ENCODE measurements around the gene CIROP. TPM values are rescaled to one million over a fixed set of nuclear protein-coding genes. Genes with fewer than 3 reads are reported as not detected.

Gene CIROP
- total RNA-seq, 1 donor = not detected

DNA sequence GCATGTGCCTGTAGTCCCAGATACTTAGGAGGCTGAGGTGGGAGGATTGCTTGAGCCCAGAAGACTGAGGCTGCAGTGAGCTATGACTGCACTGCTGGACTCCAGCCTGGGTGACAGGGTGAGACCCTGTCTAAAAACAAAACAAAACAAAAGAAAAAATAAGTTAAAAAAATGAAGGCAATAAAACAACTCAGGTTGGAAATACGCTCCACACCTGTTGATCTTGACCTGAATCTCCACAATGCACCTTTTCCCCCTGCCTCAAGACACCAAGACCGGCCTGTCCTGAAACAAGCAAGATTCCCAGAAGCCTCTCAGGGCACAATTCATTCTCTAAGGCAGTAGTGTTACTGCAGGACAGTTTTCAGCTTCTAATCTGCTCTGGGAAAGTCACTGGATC lies 35.1 kb upstream of the CIROP start:
- Histone ChIP-seq H3K4me1 (ENCODE audit: insufficient read depth, low read length) (no peaks in the 10 kb centered on the region), H3K9me3 (ENCODE audit: low read depth, low read length) (no peaks in the 10 kb centered on the region), H3K27me3 (ENCODE audit: insufficient read depth, low read length) (no peaks in the 10 kb centered on the region), H3K4me3 (ENCODE audit: low read length) (no peak overlapping the region)

DNA sequence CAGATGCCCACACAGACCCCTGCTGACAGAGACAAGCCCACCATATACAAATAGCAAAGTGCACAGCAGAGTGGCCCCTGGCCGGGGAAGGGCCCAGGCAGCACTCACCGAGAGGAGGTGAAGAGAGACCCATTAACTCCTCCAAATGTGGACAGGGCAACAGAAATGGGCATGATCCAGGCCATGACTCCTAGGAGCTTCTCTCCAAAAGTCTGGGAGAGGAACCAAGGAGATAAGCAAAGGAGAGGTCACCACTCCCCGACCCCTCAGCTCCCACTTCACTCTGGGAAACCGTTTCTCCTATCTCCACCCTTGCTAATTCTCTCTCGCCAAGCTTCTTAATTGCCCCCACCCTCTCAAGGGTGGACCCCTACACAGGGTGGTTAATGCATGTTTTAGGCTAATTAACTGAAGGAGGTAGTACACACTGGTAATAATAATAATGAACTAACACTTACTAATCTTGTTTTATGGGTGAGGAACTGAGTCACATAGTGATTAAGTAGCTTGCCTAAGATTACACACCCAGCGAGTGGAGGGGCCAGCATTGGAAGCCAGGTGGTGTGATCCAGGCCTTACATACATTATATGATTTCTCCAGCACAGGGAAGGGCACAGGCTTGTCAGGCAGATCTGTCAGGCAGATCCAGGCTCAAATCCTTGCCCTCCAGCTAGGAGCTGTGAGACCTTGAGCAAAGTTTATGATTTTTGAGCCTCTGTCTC lies 33.2 kb upstream of the CIROP start:
- H3K9me3 ChIP-seq (ENCODE audit: low read depth, low read length) = no peaks in the 10 kb centered on the region
- H3K27me3 ChIP-seq (ENCODE audit: insufficient read depth, low read length) = no peaks in the 10 kb centered on the region
- no peaks in the 10 kb centered on the region for H3K4me1 ChIP-seq (ENCODE audit: insufficient read depth, low read length)
- H3K4me3 ChIP-seq (ENCODE audit: low read length) = no peak overlapping the region

DNA sequence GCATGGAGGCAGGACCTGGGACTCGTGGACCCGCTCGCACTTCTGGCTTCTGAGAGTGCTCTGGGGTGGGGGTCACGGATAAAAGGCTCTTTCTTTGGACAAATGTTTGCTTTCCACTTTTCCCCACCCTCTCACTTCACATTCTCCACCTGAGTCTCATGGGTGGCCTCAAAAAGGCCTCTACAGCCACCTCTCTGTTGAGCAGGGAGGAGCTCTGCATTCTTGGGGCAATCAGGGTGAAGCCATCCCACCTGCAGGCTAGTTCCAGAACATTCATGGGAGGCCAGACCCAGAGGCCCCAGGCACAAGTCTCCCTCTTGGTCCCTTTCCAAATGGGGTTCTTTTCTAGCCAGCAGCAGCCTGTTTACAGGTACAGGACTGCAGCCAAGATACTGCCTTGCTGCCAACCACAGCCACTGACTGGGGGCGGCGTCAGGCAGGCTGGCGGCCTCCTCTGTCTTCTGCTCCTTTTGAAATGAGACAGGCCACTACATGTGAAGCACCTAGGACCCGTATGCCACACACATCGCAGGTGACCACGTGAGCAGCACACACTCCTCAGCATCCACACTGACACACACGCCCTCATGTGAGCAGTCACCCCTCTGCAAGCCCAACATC lies 32.5 kb upstream of the CIROP start:
- Histone ChIP-seq H3K4me3 (ENCODE audit: low read length) (no peak overlapping the region), H3K4me1 (ENCODE audit: insufficient read depth, low read length) (no peaks in the 10 kb centered on the region), H3K9me3 (ENCODE audit: low read depth, low read length) (no peaks in the 10 kb centered on the region), H3K27me3 (ENCODE audit: insufficient read depth, low read length) (no peaks in the 10 kb centered on the region)

DNA sequence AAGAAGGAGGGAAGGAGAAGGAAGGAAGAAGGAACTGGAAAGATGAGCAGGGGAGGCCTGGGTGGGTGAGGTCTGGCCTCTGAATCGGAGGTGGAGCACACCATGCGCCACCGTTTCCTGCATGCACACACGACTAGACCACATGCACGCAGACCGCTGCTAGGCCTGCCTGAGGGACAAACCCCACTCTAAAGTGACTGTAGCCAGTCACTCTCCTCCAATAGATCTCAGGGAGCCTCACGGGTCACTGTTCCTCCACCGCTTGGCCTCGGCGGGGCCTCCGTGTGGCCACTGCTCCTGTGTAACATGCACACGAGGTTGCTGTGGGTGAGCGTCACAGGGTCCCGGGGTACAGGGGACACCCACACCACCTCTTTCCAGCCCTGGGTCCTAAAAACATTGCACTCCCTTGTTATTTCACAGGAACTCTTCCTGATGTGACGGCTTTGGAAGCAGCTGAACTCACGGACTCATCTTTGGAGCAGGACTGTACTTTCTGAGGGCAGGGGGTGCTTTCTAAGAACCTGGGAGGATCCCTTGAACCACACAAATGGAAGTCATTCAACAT lies 31.9 kb upstream of the CIROP start:
- Histone ChIP-seq H3K27me3 (ENCODE audit: insufficient read depth, low read length) (no peaks in the 10 kb centered on the region), H3K9me3 (ENCODE audit: low read depth, low read length) (no peaks in the 10 kb centered on the region), H3K4me1 (ENCODE audit: insufficient read depth, low read length) (no peaks in the 10 kb centered on the region), H3K4me3 (ENCODE audit: low read length) (no peak overlapping the region)

DNA sequence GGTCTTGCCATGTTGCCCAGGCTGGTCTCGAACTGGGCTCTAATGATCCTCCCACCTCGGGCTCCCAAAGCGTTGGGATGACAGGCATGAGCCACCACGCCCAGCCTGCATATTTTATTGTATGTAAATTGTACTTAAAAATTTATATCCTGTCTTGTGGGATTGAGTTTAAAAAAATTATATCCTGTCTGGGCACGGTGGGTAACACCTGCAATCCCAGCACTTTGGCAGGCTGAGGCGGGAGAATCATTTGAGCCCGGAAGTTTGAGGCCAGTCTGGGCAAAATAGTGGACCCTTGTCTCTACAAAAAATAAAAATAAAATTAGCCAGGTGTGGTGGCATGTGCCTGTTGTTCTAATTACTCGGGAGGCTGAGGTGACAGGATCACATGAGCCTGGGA lies 28.2 kb upstream of the CIROP start:
- no peaks in the 10 kb centered on the region for H3K9me3 ChIP-seq (ENCODE audit: low read depth, low read length)
- peaks cover 18% of the 10 kb centered on the region for H3K4me1 ChIP-seq (ENCODE audit: insufficient read depth, low read length)
- H3K4me3 ChIP-seq (ENCODE audit: low read length) = no peak overlapping the region
- no peaks in the 10 kb centered on the region for H3K27me3 ChIP-seq (ENCODE audit: insufficient read depth, low read length)

DNA sequence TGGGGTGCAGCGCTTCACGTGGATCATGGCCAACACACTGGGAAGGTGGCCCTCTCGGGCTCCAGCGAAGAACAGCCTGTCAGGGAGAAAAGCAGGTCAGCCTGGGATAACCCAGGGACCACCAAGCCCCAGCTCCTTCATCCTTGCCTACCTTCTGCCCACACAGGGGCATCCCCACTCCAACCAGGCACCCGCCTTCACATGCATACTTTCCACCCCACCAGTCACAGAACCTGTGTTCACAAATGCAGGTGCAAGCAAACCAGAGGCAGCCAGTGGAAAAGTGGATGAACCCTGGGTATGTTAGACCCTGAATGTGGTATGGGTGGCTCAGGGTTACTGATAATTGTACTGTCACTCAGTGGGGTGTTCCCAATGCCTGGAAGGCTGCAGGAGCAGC lies 26.7 kb upstream of the CIROP start:
- no peaks in the 10 kb centered on the region for H3K27me3 ChIP-seq (ENCODE audit: insufficient read depth, low read length)
- H3K4me3 ChIP-seq (ENCODE audit: low read length) = no peak overlapping the region
- no peaks in the 10 kb centered on the region for H3K9me3 ChIP-seq (ENCODE audit: low read depth, low read length)
- peaks cover 18% of the 10 kb centered on the region for H3K4me1 ChIP-seq (ENCODE audit: insufficient read depth, low read length)

DNA sequence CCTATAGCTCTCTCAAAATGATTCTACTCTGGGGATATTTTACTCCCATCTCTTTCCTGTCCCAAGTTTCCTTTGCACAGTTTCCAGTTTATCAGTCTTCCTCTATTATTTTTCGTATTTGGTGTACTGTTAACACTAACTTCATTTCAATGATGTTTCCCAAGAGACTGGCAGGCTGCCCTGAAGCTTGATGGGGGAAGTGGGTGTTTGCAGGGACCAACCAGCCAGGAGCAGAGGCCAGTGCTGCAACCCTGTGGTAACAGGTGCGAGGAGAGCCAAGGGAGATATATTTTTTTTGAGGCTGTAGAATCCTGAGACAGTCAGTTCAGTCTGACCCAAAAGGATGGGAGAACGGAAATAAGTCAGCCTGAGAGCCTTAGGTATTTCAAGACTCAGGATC lies 26.1 kb upstream of the CIROP start:
- Histone ChIP-seq H3K4me1 (ENCODE audit: insufficient read depth, low read length) (peaks cover 18% of the 10 kb centered on the region), H3K9me3 (ENCODE audit: low read depth, low read length) (no peaks in the 10 kb centered on the region), H3K27me3 (ENCODE audit: insufficient read depth, low read length) (no peaks in the 10 kb centered on the region), H3K4me3 (ENCODE audit: low read length) (no peak overlapping the region)

DNA sequence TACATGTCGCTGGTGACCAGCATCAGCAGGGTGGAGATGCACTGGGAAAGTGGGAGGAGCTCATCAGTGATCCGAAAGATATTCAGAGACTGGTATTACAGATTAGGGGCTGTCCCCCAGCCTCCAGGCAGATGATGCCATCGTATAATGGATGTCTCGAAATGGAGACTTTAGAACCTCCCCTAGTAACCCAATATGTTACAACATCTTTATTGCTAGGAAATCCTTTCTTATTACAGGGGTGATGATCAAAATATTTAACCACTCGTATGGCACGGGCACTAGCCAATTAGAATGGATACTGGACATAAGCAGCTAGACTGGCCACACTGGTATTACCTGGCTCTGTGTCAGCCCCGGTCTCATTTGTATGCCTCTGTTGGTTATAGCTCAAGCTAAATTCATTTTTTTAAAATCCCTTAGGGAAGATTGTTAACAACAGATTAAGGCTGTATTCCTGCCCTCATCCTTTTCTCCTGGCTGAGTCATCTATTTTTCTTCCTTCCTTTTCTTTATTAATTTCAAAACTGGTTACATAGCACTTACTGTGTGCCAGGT lies 25.0 kb upstream of the CIROP start:
- Histone ChIP-seq H3K27me3 (ENCODE audit: insufficient read depth, low read length) (no peaks in the 10 kb centered on the region), H3K9me3 (ENCODE audit: low read depth, low read length) (no peaks in the 10 kb centered on the region), H3K4me3 (ENCODE audit: low read length) (no peak overlapping the region), H3K4me1 (ENCODE audit: insufficient read depth, low read length) (peaks cover 18% of the 10 kb centered on the region)

DNA sequence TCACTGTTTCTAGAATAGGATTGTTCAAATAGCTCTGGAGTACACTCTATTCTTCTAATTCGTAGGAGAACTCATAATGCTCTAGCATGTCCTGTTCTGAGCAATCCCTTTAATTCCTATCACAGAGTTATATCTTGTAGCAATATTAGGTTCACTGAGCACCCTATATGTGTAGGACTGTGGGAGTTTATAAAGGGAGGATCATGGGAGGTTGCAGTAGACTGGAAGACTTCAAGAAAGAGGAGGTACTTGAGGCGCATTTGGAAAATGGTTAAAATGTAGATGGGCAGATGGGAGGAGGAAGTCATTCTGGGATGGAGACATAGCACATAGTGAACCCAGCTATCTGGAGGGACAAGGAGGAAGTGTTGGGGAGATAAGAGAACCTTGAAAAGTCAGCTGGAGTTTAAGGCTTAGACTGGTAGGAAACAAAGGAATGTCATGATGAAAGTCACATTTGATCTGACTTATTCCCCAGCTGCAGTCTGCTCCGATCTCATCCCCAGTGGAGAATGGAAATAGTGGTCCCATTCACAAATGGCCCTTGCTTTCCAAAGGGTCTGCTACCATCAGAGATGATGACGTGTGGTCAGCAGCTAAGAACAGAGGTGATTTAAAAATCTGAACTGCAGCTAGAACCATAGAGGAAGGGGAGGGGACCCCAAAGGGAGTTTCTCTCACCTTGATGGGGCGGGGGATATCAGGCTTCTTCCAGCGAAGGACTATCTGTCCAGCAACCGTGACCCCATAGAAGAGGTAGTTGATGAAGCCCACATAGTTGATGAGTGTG lies 24.4 kb upstream of the CIROP start:
- Histone ChIP-seq H3K4me1 (ENCODE audit: insufficient read depth, low read length) (peaks cover 18% of the 10 kb centered on the region), H3K27me3 (ENCODE audit: insufficient read depth, low read length) (no peaks in the 10 kb centered on the region), H3K9me3 (ENCODE audit: low read depth, low read length) (no peaks in the 10 kb centered on the region)

DNA sequence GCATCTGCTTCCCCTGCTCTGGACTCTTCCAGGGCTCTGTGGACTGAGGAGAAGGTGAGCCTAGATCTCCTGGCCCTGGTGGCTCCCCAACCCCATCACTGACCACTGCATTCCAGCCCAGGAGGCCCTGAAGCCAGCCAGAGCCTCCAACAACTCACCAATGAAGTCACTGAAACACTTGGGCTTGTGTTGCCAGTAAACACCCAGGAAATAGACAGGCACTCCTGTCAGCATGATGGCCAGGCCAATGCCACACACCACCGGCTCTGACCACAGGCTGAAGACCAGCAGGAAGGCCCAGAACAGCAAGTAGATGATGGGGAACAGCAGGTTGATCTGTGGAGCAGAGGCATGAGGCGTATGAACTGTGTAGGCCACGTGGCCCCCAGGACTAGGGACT lies 23.1 kb upstream of the CIROP start:
- Histone ChIP-seq H3K27me3 (ENCODE audit: insufficient read depth, low read length) (no peaks in the 10 kb centered on the region), H3K4me3 (ENCODE audit: low read length) (no peak overlapping the region), H3K9me3 (ENCODE audit: low read depth, low read length) (no peaks in the 10 kb centered on the region), H3K4me1 (ENCODE audit: insufficient read depth, low read length) (peaks cover 18% of the 10 kb centered on the region)

More for the DNA sequence above, 24.4 kb upstream of the CIROP start:
- H3K4me3 ChIP-seq (ENCODE audit: low read length) = no peak overlapping the region

DNA sequence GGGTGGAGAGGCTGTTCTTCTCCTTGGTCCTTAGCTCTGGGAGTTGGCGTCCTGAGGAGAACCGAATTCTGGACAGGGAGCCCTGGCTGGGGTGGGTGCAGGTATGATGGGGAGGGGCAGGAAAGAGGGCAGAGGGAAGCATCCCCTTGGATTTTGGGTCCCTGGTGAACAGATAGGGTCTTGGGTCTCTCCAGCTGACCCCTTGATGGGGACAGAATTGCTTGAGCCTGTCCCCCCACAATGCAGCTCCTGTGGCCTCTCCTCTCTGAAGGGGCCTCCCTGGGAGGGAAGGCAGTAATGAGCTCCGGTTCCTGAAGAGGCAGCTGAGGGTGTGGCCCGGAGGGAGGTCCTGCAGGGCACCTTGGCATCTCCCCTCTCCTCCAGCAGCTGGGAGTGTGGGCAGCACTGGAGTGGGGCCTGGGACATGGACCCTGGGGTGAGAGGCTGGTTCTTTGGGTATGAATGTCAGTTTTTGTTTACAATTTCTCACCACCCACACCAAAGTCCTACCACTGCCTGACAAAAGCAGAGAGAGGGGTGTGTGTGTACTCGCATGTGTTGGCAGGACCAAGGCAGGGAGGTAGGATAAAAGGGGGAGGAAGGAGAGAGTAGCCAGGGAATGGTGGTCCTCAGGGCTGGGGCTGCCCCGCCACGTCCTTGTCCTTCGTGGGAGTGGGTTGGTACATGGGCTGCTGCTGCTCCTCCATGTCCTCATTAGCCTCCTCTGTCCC lies 21.9 kb upstream of the CIROP start:
- Histone ChIP-seq H3K27me3 (ENCODE audit: insufficient read depth, low read length) (no peaks in the 10 kb centered on the region), H3K4me3 (ENCODE audit: low read length) (no peak overlapping the region), H3K9me3 (ENCODE audit: low read depth, low read length) (no peaks in the 10 kb centered on the region), H3K4me1 (ENCODE audit: insufficient read depth, low read length) (peaks cover 19% of the 10 kb centered on the region)

DNA sequence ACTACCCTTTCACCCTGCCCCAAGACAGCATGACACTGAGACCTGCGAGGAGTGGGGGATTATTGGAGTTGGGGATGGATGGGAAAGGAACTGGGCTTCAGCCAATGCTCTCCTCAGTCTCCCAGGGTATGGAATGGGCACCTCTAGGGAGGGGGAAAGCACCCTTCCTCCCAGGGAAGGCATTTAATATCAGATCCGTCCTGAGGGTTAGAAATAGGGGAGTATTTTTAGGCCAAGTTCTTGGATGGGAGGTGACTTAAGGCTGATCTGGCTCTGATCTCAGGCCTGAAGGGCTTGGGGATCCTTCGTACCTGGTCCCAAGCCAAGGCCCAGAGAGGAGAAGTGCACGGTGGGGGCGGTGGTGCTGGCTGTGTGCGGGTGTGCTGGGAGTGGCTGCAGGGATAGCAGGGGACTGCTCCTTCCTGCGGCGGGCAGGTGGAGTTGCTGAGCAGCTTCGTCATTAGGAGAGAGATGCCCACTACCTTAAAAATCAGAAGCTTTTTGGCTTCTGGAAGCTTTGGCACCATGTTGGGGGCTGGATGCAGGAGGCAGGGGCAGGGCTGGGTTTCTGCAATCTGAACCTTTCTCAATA lies 21.2 kb upstream of the CIROP start:
- Histone ChIP-seq H3K27me3 (ENCODE audit: insufficient read depth, low read length) (no peaks in the 10 kb centered on the region), H3K4me1 (ENCODE audit: insufficient read depth, low read length) (peaks cover 22% of the 10 kb centered on the region), H3K4me3 (ENCODE audit: low read length) (no peak overlapping the region), H3K9me3 (ENCODE audit: low read depth, low read length) (no peaks in the 10 kb centered on the region)

DNA sequence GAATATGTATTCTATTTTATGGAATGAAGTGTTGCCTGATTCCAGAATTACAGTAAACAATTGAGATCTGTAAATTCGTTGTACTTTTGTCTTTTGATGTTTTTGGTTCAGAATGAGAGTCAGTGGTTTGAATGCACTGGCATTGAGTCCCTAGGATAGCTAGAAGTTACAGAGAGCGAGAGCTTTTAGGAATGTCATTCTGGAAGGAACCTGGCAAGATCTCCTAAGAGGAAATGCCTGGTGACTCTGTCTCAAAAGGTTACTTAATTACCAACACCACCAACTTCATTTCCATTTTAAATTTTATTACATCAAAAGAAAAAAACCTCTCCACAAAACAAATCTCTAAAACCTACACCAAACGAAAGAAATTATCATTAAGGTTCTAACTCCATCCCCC lies 20.2 kb upstream of the CIROP start:
- H3K4me3 ChIP-seq (ENCODE audit: low read length) = no peak overlapping the region
- H3K4me1 ChIP-seq (ENCODE audit: insufficient read depth, low read length) = peaks cover 22% of the 10 kb centered on the region
- H3K9me3 ChIP-seq (ENCODE audit: low read depth, low read length) = no peaks in the 10 kb centered on the region
- no peaks in the 10 kb centered on the region for H3K27me3 ChIP-seq (ENCODE audit: insufficient read depth, low read length)

DNA sequence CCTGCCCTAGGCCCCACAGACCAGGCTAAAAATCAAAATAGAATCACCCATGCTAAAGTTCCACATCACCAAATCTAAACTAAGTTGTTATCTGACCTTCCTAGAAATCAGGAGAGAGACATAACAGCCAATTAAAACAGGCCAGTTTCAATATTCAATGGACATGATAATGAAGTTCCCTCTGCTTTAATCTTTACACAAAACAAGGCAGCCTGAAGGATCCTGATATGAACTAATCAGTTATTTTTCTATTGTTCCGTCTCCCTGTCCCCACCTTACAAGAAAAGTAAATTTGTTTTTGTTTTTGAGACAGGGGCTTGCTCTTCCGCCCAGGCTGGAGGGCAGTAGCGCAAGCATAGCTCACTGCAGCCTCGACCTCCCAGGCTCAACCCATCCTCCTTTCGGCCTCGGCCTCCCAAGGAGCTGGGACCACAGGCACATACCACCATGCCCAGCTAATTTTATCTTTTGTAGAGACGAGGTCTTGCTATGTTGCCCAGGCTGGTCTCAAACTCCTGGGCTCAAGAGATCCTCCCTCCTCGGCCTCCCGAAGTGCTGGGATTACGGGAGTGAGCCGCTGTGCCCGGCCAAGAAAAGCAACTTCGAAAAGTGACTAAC lies 19.7 kb upstream of the CIROP start:
- Histone ChIP-seq H3K9me3 (ENCODE audit: low read depth, low read length) (no peaks in the 10 kb centered on the region), H3K4me1 (ENCODE audit: insufficient read depth, low read length) (peaks cover 24% of the 10 kb centered on the region), H3K27me3 (ENCODE audit: insufficient read depth, low read length) (no peaks in the 10 kb centered on the region), H3K4me3 (ENCODE audit: low read length) (no peak overlapping the region)
